Activated naive CD8-positive, alpha-beta T cell treated with anti-CD3 and anti-CD28 coated beads, Interleukin-2, amount 50 U/mL, for 16 hours (primary cell): ENCODE data around the gene KCND3.
"Not testable (repeated sequence)": the region's sequence is repeated elsewhere in the genome, so short reads cannot be mapped to it uniquely, and the experiment has no call there.

Experiments
- DNase-seq: peaks from one replicate; pipeline ENCODE4 v3.0.0-alpha.2; 2020; ENCODE audit warnings: low read depth, low spot score

KCND3 gene

GRCh38 chr1:111814305-111814628 is 175.2 kb downstream of the KCND3 start:
- DNase-seq, result no peak

DNA sequence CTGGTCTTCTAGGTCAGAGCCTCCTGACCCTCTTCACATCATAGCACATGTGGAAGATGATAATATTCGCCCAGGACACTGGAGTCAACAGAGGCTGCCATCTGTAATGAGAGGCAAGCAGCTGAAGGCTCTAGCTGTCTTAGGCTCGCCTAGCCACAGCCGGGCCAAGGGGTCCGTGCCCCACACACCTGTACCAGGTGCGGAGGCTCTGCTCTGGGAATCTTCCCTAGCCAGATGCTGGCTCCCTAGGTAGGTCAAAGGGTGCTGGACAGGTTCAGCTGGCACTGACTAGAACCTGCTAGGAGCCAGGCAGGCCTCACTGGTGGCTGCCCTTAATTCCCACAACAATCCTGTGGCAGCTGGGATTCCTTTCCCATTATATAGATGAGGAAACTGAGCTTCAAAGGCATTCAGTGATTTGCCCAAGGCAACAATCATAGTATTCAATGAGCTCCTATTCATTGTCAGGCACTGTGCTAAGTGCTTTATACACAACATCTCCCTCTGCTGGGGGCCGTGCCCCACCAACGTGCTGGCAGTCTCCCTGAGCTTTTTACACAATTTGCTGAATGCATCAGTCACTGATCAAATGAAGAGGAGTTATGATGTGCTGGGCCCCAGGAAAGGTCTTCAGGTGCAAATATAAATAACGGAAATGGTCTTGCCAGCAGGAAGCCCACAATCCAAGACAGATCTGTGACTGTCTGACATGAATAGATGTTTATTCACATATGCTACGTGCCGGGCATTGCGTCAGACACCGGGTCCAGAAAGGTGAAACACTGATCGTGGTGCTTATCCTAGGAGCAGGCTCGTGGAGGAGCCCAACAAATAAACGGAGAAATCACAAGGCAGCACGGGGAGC is 175.8 kb downstream of the KCND3 start:
- no peak for DNase-seq

DNA sequence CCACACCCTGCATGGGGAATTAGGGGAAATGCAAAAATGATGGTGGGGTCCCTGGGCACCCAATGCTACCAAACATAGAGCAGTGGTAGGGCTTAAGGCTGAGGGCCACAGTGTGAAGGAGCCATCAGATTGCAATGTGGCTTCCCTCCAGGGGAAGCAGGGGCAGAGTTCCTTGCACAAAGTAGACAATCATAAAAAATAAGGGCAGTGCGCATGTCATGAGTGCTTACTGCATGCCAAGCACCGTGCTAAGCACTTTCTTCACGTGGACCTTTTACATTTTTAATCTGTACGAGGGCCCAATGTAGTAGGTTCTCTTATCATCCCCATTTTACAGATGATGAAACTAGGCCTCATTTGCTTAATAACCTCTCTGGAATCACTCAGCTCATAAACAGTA is 177.2 kb downstream of the KCND3 start:
- DNase-seq, result no peak

- no peak for DNase-seq
Observed at GRCh38 chr1:111811891-111812290, 177.6 kb downstream of the KCND3 start.

DNA sequence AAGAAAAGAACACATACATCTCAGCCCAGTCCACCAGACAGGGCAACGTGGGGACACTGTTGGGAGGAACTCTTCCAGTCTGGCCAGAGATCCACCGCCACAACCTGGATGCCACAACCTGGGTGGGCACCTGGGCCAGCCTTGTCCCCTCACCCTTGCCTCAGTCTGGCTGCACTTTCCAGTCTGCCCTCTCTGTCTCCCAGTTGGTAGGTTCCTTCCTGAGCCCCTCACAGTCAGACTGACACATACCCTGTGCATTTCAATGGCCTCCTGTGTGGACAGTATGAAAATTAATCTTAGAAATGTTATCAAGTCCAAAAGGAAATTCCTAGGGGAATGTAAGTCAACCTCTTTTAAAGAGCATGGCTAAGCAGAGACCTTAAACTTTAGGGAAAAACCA is 184.2 kb downstream of the KCND3 start:
- no peak for DNase-seq

DNA sequence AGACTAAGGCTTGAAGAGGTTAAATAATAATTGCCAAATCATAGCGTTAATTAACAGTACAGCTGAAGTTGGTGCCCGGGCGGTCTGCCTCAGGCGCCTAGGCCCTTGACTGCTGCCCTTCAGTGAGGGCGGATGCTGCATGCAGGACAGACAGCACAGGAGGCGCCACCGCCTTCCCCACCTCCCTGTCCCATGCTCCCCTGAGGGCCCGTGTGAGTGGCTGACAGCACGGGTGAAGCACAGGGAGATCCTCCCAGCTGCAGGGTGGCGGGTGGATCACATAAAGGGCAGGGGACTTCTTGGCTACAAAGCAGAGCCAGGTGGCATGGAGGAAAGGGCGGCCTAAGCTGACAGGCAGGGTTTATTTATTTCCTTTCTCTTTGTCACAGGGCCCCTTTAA is 184.7 kb downstream of the KCND3 start:
- no peak for DNase-seq

DNA sequence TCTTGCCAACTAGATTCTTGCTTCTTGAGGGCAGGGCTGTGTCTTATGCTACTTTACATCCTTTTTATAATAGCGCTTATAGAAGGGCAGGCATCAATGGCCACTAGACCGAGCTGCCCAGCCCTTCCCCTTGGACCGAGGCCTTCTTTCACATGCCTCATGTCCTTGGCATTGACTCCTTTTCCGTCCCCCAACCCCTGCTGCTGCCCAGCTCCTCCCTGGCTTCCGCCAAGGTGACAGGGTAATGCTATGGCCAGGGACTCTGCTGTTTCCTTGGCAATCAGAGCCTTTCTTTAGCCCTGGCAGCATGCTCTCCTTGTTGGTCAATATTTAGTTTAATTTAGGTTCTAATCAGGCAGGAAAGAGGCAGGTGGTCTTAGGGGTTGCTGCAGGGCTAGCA is 185.5 kb downstream of the KCND3 start:
- no peak for DNase-seq

DNA sequence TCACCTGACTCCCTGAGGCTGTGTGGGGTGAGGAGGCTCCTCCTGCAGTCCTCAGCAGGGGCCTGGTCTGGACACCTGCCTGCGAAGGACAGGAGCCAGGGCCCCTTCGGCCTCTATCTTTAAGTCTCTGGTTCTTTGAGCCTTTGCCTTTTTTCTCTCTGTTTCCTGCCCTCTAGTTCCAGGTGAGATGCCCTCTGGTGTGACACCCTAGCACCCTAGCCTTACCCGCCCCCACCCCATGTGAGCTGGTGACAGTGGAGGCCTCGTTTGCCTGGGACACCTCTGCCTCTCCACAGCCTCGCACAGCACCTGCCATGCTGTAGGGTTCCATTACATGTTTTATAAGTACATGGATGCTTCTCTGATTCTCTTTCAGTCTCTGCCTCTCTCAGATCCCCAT is 186.5 kb downstream of the KCND3 start:
- DNase-seq, result no peak

DNA sequence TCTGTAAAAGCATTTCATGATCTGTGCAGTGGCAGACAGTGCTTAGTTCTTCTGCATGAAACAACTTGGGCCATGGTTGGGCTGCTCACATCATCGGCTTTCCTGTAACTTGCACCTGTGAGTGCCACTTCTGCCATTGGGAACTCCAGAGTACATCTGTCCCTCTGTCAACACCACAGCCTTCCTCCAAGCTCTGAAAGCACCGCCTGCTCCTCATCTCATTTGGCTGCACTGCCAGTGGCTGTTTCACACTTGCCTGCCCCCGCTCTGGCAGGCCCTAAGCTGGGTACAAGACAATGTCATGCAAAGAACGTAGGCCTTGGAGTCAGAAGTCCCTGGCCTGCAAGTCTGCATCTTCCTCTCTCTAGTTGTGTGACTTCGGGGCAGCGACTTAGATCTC is 187.4 kb downstream of the KCND3 start:
- DNase-seq, result no peak

DNA sequence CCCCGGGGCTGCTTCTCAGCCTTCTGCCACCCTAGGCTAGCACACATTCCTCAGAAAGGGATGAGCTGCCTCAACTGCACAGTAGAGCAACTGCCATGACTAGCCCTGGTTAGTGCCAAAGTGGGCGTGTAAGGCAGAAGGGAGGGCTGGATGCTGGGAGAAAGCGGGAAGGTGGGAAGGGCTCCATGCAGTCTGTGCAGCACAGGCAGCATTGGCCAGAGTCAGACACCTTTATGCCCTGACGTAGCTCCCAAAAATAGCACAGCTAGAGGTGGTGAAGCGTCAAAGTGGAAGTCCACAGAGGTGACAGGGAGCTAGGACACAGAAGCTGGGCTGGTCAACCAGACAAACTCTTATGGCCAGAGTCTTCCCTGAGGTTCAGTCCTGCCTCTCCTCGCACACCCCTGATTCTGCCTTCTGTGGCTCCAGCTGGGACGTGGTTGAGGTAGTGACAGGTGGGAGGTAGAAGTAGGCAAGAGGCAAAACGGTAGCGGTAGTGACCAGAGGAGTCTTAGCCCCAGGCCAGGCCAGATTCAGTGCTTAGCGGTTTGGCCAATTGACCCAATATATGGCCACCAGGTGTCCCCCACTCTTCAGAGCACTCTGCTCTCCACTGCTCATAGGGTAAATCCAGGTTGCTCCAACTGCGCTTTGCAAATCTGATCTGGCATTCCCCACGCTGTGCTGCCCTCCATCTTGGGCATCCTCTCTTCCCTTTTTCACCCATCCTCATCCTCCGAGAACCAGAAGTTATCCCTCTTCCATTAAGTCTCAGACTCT is 188.2 kb downstream of the KCND3 start:
- no peak for DNase-seq

GRCh38 chr1:111799722-111800121 is 189.7 kb downstream of the KCND3 start:
- DNase-seq, result not testable (repeated sequence)

- no peak for DNase-seq
Observed at GRCh38 chr1:111798580-111798979, 190.9 kb downstream of the KCND3 start.

DNA sequence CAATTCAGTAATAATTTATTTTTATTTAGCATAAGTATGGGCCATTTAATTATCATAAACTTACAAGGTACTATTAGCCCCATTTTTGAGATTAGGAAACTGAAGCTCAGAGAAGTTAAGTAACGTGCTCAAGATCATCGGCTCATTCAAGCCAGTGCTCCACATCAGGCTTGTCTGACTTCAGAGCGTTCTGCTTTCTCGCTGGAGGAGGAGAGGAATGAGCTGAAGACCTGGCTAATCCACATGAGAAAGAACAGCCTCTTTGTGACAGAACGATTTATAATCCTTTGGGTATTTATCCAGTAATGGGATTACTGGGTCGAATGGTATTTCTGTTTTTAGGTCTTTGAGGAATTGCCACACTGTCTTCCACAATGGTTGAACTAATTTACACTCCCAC is 194.1 kb downstream of the KCND3 start:
- DNase-seq, result no peak

DNA sequence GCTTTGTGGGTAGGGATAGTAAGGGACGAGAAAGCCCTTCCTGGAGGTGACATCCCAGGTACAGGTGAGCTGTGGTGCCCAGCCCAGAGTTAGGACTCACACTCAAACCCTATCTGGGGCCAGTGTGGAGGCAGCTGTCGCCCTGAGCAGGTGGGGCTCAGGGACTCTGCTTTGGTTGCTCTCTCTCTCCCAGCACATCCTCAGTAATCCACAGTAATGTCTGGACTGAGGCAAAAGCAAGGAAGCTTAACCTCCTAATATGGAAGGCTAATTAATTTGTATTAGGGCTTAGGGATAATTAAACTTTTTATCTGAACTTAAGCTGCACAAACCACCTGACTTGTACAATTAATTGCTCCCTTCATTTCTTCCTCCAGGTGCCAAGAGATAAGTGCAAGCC is 195.5 kb downstream of the KCND3 start:
- no peak for DNase-seq

GRCh38 chr1:111792249-111792648 is 197.2 kb downstream of the KCND3 start:
- no peak for DNase-seq

DNA sequence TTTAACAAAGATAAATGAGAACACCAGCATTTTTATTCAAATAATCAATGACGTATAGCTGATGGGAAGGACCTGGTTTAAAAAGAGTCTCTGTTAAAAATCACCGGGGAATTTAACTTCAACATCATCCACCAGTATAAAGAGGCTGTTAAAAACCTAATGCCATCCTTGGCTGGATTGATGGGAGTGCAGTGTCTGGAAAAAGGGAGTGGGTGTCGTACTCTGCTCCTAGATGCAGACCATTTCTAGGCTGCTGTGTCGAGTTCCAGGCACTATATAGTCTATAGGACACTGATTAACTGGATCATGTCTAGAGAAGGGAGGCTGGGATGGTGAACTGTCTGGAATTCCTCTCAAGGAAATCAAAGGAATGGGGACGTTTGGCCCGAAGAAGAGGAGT is 197.7 kb downstream of the KCND3 start:
- no peak for DNase-seq

DNA sequence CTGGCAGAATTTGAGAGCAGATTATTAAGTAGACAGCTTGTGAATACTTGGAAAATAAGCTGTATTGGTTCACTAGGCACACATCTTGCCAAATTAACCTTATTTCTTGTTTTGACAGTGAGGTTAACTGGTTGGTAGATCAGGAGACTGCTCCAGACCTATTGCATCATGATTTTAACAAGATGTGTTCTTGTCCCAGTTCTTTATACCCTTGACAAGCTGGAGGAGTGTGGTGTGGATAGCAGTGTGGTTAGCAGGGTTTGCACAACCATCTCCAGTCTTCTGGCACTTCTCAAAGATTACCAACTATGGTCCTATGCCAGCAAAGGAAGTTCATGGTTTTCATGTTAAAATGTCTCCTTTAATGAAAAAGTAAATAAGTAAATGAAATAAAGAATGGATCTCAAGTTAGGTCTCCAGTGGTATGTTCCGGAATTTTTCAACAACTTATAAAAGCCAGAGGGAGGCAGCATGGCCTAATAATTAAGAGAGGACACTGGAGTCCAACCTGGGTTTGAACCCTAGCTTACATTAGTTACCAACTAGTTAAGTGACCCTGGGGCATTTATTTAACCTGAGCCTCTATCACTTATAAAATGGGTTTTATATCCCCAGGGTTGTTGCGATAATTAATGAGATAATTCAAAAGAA is 199.7 kb downstream of the KCND3 start:
- no peak for DNase-seq

DNA sequence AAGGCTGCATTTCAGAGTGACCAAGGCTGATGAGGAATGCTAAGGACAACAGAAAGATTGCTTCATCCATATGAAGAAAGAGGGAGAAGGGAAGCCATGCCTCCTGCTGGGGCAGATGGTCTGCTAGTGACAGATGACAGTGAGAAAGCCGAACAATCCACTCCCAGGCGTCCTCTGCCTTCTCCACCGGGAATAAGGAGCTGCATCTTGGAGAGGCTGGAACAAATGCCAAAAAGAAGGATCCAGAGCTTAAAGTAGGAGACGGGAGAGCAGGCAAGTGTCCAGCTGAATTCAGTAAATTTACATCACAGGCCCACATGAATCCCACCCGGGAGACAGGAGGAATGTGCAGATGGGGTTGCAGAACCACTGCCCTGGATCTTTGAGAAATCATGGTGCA is 200.3 kb downstream of the KCND3 start:
- no peak for DNase-seq

- no peak for DNase-seq
Observed at GRCh38 chr1:111786669-111787207, 202.7 kb downstream of the KCND3 start.

DNA sequence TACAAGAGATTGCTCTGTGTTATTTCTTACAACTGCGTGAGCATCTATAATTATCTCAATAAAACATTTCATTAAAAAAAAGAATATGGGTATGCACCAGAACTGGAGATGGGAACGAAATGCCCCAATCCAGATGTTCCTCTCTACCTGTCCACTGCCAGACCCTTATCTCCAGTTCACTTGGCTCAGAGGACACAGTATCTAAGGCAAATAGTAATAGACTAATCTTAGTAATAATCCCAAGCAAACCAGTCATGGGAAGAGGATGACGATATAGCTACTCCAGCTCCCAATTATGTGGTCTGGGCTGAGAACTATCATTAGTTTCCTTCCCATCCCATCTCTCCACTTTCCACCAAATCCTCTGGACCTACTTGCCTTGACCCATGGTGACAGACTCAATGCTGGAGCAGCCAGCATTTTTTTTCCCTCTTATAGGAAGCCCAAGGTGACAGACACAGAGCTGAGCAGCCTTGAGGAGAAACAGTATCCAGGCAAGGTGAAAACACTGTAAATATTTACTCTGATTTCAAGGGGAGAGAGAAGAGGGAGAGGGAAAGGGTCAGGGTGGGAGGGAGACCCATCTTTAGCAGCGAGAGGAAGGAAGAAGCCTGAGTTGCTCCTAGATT is 205.1 kb downstream of the KCND3 start:
- no peak for DNase-seq

- no peak for DNase-seq
Observed at GRCh38 chr1:111779546-111779945, 209.9 kb downstream of the KCND3 start.

- no peak for DNase-seq
Observed at GRCh38 chr1:111778541-111779051, 210.9 kb downstream of the KCND3 start.
